CD4-positive, alpha-beta T cell (primary cell): ENCODE measurements around the gene VSTM1. TPM values are rescaled to one million over a fixed set of nuclear protein-coding genes. Genes with fewer than 3 reads are reported as not detected.

Source experiments
- ATAC-seq: fragments of 200-7000 bp; cut with Tn5 transposase; one replicate; pipeline ENCODE4 v1.10.0; 2022; ENCODE audit warnings: mild to moderate bottlenecking; ENCODE audit not compliant: poor library complexity
- CTCF ChIA-PET: fragments of 350-600 bp; sonication (Branson Sonifier 250); formaldehyde crosslinking; loops from one replicate; lab custom pipeline; 2021; ENCODE audit warnings: antibody characterized with exemption, inconsistent platforms; lab: Charles Lee
- POLR2A ChIA-PET: fragments of 350-600 bp; sonication (Branson Sonifier 250); formaldehyde crosslinking; loops from one replicate; lab custom pipeline; 2021; ENCODE audit warnings: antibody characterized with exemption, inconsistent platforms; lab: Charles Lee
- DNase-seq, 14 experiments: peaks; one replicate each; pipeline ENCODE4 v3.0.0-alpha.2; 2013 to 2020; ENCODE audit warnings: mixed read lengths in 2 of 14
- H3K27ac ChIP-seq, 2 donors: one replicate each; pipeline versions ENCODE4 v1.5.1 to v1.7.0; 2013; ENCODE audit warnings: low read length in 2 of 2, low read depth in 1 of 2, mild to moderate bottlenecking in 1 of 2
- H3K27me3 ChIP-seq, 2 experiments: 1 replicate in 1 of 2; 2 replicates in 1 of 2; pipeline versions ENCODE4 v1.6.1 to v1.7.0; 2013; ENCODE audit warnings: low read length in 2 of 2, control low read depth in 1 of 2, mild to moderate bottlenecking in 1 of 2, moderate library complexity in 1 of 2; ENCODE audit not compliant: insufficient read depth in 2 of 2, control insufficient read depth in 1 of 2
- H3K36me3 ChIP-seq: one replicate; pipeline ENCODE4 v1.6.1; 2013; ENCODE audit warnings: low read length, control low read depth; ENCODE audit not compliant: insufficient read depth
- H3K4me1 ChIP-seq: one replicate; pipeline ENCODE4 v1.6.1; 2013; ENCODE audit warnings: low read length, control low read depth; ENCODE audit not compliant: insufficient read depth
- H3K4me3 ChIP-seq: one replicate; pipeline ENCODE4 v1.5.1; 2013; ENCODE audit warnings: mild to moderate bottlenecking, low read length, moderate library complexity
- H3K9me3 ChIP-seq, 2 experiments: 1 replicate in 1 of 2; 2 replicates in 1 of 2; pipeline versions ENCODE4 v1.6.1 to v1.7.0; 2013; ENCODE audit warnings: low read length in 2 of 2, mild to moderate bottlenecking in 2 of 2, control low read depth in 1 of 2, moderate library complexity in 1 of 2; ENCODE audit not compliant: control insufficient read depth in 1 of 2, insufficient read depth in 1 of 2
- H3K27ac Mint-ChIP-seq: one replicate; pipeline ENCODE4 v1.8.0; 2020; ENCODE audit warnings: mixed read lengths
- H3K27me3 Mint-ChIP-seq: one replicate; pipeline ENCODE4 v1.8.0; 2021; ENCODE audit warnings: mixed read lengths
- H3K36me3 Mint-ChIP-seq: one replicate; pipeline ENCODE4 v1.8.0; 2021; ENCODE audit warnings: low read depth, mixed read lengths
- H3K4me1 Mint-ChIP-seq: one replicate; pipeline ENCODE4 v1.8.0; 2021; ENCODE audit warnings: low read depth, mixed read lengths
- H3K4me3 Mint-ChIP-seq: one replicate; pipeline ENCODE4 v1.8.0; 2020; ENCODE audit warnings: mild to moderate bottlenecking, mixed read lengths
- H3K9me3 Mint-ChIP-seq: one replicate; pipeline ENCODE4 v1.8.0; 2020; ENCODE audit warnings: mixed read lengths
- intact Hi-C, 2 experiments: fragments of 100-400 bp; cut with DNase I in 1 of 2; cut with micrococcal nuclease in 1 of 2; formaldehyde crosslinking; loops; one replicate each; pipeline versions ENCODE4 v1.15.1 to v1.9.0; 2023 to 2025; cut with DNase I, micrococcal nuclease
- total RNA-seq, 174 experiments: library from RNA in 2 of 174; stranded (reverse) in 2 of 174; gene quantifications; one replicate each; pipeline ENCODE4 v1.2.3 and lab custom pipeline; 2021 to 2026
- TF ChIP-seq, protein P1 (sequence below): fragments of 200-600 bp; IDR thresholded peaks from one replicate; pipeline ENCODE4 v1.8.0; 2022; ENCODE audit warnings: antibody characterized with exemption, mild to moderate bottlenecking

The VSTM1 gene
- total RNA-seq, 2 experiments from 2014 or later = not detected

DNA sequence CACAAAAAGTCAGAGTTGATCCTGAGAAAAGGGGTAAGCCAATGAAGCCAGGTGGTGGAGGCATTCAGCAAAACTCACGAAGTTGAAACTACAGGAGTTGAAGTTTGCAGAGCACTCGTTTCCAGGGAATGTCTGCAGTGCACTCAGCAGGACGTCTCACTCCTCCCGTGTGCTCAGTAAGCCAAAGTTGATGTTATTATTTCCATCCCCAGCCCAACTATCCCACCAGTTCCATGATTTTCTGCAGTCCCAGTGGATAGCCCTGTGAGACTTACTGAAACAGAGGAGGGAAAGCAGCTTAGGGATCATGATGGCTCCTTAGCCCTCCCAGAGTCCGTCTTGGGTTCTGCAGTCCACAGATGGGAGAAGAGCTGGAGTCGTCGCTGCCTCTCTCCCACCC is 17.3 kb upstream of the VSTM1 start, which contains the start of gene TARM1:
TSS of gene TARM1 (minus strand) at position 334 of the 400 bp plus-strand sequence. CDS start at position 309, 25 bp downstream.
- H3K9me3 Mint-ChIP-seq = no peaks in the 10 kb centered on the region

DNA sequence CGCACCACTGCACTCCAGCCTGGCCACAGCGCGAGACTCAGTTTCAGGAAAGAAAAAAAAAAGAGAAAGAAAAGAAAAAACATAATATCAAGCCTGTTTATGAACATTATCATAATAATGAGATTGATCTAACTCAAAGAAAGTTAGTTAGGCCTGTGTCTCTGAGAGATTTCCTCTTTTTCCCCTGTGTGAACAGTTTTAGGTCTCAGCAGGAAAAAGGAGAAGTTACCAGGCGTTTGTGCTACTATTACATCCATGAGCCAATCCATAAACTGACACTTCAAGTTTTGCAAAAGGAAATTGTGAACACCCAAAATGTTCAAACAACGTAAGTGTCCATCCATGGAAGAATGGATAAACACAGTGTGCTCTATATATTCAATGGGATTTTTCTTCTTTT is 13.6 kb upstream of the VSTM1 start:
- ATAC-seq (no peak), DNase-seq (peak in 2 of 14 experiments; percentile 5 to 20)
- Histone ChIP-seq H3K27ac (no peak overlapping the region), H3K9me3 (peaks cover 8 to 31% of the 10 kb centered on the region in 2 experiments), H3K27me3 (no peaks in the 10 kb centered on the region), H3K36me3 (no peaks in the 10 kb centered on the region), H3K4me3 (no peak overlapping the region), H3K4me1 (no peaks in the 10 kb centered on the region)
- ChIA-PET CTCF (no interaction called here), POLR2A (no interaction called here)
- intact Hi-C loops = no loop called here
- Mint-ChIP-seq H3K36me3 (no peaks in the 10 kb centered on the region), H3K4me3 (no peak overlapping the region), H3K9me3 (no peaks in the 10 kb centered on the region), H3K27ac (no peak overlapping the region), H3K4me1 (no peaks in the 10 kb centered on the region), H3K27me3 (peaks cover 4% of the 10 kb centered on the region)
- TF ChIP-seq, protein P1, sequence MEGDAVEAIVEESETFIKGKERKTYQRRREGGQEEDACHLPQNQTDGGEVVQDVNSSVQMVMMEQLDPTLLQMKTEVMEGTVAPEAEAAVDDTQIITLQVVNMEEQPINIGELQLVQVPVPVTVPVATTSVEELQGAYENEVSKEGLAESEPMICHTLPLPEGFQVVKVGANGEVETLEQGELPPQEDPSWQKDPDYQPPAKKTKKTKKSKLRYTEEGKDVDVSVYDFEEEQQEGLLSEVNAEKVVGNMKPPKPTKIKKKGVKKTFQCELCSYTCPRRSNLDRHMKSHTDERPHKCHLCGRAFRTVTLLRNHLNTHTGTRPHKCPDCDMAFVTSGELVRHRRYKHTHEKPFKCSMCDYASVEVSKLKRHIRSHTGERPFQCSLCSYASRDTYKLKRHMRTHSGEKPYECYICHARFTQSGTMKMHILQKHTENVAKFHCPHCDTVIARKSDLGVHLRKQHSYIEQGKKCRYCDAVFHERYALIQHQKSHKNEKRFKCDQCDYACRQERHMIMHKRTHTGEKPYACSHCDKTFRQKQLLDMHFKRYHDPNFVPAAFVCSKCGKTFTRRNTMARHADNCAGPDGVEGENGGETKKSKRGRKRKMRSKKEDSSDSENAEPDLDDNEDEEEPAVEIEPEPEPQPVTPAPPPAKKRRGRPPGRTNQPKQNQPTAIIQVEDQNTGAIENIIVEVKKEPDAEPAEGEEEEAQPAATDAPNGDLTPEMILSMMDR = no peak

More for the DNA sequence above, 17.3 kb upstream of the VSTM1 start, which contains the start of gene TARM1:
- Mint-ChIP-seq H3K4me3 (no peak within 1 kb of the TSS), H3K27ac (no peak within 1 kb of the TSS), H3K27me3 (peaks cover 1% of the 10 kb centered on the region), H3K4me1 (no peaks in the 10 kb centered on the region), H3K36me3 (no peaks in the 10 kb centered on the region)
- H3K36me3 ChIP-seq = no peaks in the 10 kb centered on the region
- POLR2A ChIA-PET = no interaction called here
- intact Hi-C loops = no loop called here
- ATAC-seq = no peak
- TF ChIP-seq, protein P1 = no peak
- H3K27me3 ChIP-seq = no peaks in the 10 kb centered on the region
- no peak within 1 kb of the TSS for H3K27ac ChIP-seq
- H3K4me1 ChIP-seq = no peaks in the 10 kb centered on the region
- no peak for DNase-seq
- H3K9me3 ChIP-seq = peaks cover 14 to 32% of the 10 kb centered on the region in 2 experiments
- H3K4me3 ChIP-seq = no peak within 1 kb of the TSS
- CTCF ChIA-PET = no interaction called here

DNA sequence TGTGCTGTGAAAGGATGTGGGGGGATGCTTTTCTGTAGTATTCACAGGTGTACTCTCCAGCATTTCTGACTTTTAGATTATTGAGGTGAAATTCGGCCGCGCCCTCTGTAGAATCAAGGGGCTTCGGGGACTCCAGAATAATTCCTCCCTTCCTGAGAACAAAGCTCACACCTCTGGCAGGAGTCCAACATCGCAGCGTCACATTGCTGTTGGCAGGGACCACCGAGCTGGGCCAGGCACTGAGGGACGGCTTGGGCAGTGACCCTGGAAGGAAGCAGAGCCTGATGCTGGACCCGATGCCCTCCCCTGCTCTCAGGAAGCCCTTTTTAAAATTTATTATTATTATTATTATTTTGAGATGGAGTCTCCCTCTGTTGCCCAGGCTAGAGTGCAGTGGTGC is 11.2 kb upstream of the VSTM1 start:
- POLR2A ChIA-PET = no interaction called here
- Histone ChIP-seq H3K27ac (no peak overlapping the region), H3K27me3 (no peaks in the 10 kb centered on the region), H3K36me3 (no peaks in the 10 kb centered on the region), H3K9me3 (peaks cover 0 to 18% of the 10 kb centered on the region in 2 experiments), H3K4me1 (no peaks in the 10 kb centered on the region), H3K4me3 (no peak overlapping the region)
- ATAC-seq (no peak), DNase-seq (no peak)
- Mint-ChIP-seq H3K27ac (no peak overlapping the region), H3K27me3 (peaks cover 4% of the 10 kb centered on the region), H3K4me3 (no peak overlapping the region), H3K4me1 (no peaks in the 10 kb centered on the region), H3K9me3 (no peaks in the 10 kb centered on the region), H3K36me3 (no peaks in the 10 kb centered on the region)
- TF ChIP-seq, protein P1 = no peak
- intact Hi-C loops = no loop called here
- CTCF ChIA-PET = no interaction called here
